Measurements from ENCODE around the gene ATP6V1G2.

GRCh38 chr6:31568537-31568961 lies 22.1 kb upstream of the ATP6V1G2 start:
- TF ChIP-seq POLR2A (IDR thresholded peaks at IDR 0.05), result no peak
- TF ChIP-seq CTCF (IDR thresholded peaks at IDR 0.05), result no peak

Data from tibial nerve (tissue), 3 donors.